Thyroid gland (tissue), 4 donors: Measurements from ENCODE around the gene GALNTL6.

Source experiments
- CTCF ChIP-seq, 6 experiments: fragments of 200-600 bp in 3 of 6; fragments of 450-650 bp in 3 of 6; sonication (generic) in 3 of 6; IDR thresholded peaks; one replicate each; pipeline ENCODE4 v1.5.1; 2016 to 2019; ENCODE audit warnings: antibody characterized with exemption in 6 of 6, mild to moderate bottlenecking in 2 of 6, inconsistent platforms in 1 of 6, moderate library complexity in 1 of 6
- POLR2A ChIP-seq, 2 donors: fragments of 450-650 bp; IDR thresholded peaks; one replicate each; pipeline ENCODE4 v1.6.1; 2017; ENCODE audit warnings: antibody characterized with exemption in 2 of 2, mild to moderate bottlenecking in 2 of 2, moderate library complexity in 1 of 2

- TF ChIP-seq CTCF (IDR thresholded peaks at IDR 0.05) (no peak), POLR2A (IDR thresholded peaks at IDR 0.05) (no peak)
These were observed 957.6 kb downstream of the GALNTL6 start for GRCh38 chr4:172770787-172771186.
